Measurements from ENCODE around the gene CBX3.

GRCh38 chr7:26187380-26188205 lies 14.0 kb upstream of the CBX3 start:
- TF ChIP-seq YY1 (IDR thresholded peaks at IDR 0.05; ENCODE audit: insufficient read depth, insufficient read length) (no peak), ZNF274 (IDR thresholded peaks at IDR 0.05; ENCODE audit: low read depth, low read length) (no peak), SUZ12 (IDR thresholded peaks at IDR 0.05; ENCODE audit: extremely low read depth, insufficient read depth, insufficient read length) (no peak)

Data from NT2/D1 (cell line).